IMR-90 (cell line): ENCODE data around the gene CHST14. TPM values are rescaled to one million over a fixed set of nuclear protein-coding genes. Genes with fewer than 3 reads are reported as not detected.

Source experiments
- ATAC-seq: fragments of 200-7000 bp; cut with Tn5 transposase; 2 replicates; pipeline ENCODE4 v1.9.1; 2020; ENCODE audit warnings: low read depth, mild to moderate bottlenecking, moderate library complexity
- BruUV-seq: library from RNA; stranded (reverse); fragments of 400-500 nt; replicated peaks from 2 replicates; lab custom pipeline; 2021; lab: Mats Ljungman, UMichigan
- CTCF ChIA-PET: fragments of 300-600 bp; formaldehyde crosslinking; extraction: SDS; loops from one replicate; lab custom pipeline; 2021; ENCODE audit warnings: antibody characterized with exemption; lab: Yijun Ruan, JAX
- POLR2A ChIA-PET: fragments of 300-600 bp; sonication (Branson Sonifier 250); formaldehyde crosslinking; loops from one replicate; lab custom pipeline; 2022; ENCODE audit warnings: antibody characterized with exemption; ENCODE audit not compliant: unreplicated experiment; lab: Charles Lee
- DNase-seq: peaks from one replicate; pipeline ENCODE4 v3.0.0; 2013
- H2AFZ ChIP-seq: replicated peaks from 2 replicates; pipeline ENCODE3; 2013; ENCODE audit warnings: low read length, mild to moderate bottlenecking; ENCODE audit not compliant: poor library complexity
- H2AK5ac ChIP-seq: 2 replicates; pipeline ENCODE4 v1.6.1; 2013; ENCODE audit warnings: low read depth, low read length, inconsistent platforms
- H2AK9ac ChIP-seq: replicated peaks from 2 replicates; pipeline ENCODE3; 2013; ENCODE audit warnings: mild to moderate bottlenecking, low read depth, low read length, moderate library complexity; ENCODE audit not compliant: poor library complexity
- H2BK120ac ChIP-seq: 2 replicates; pipeline ENCODE4 v1.6.1; 2013; ENCODE audit warnings: low read depth, low read length, inconsistent platforms
- H2BK15ac ChIP-seq: 3 replicates; pipeline ENCODE4 v1.6.1; 2013; ENCODE audit warnings: low read depth, low read length, inconsistent platforms
- H2BK20ac ChIP-seq: 2 replicates; pipeline ENCODE4 v1.6.1; 2013; ENCODE audit warnings: low read depth, mild to moderate bottlenecking, inconsistent platforms, low read length, moderate library complexity
- H2BK5ac ChIP-seq: 2 replicates; pipeline ENCODE4 v1.6.1; 2013; ENCODE audit warnings: mild to moderate bottlenecking, low read depth, low read length, inconsistent platforms; ENCODE audit not compliant: poor library complexity, severe bottlenecking
- H3K14ac ChIP-seq: replicated peaks from 2 replicates; pipeline ENCODE4 v1.6.1; 2013; ENCODE audit warnings: low read depth, low read length, inconsistent platforms
- H3K18ac ChIP-seq: 2 replicates; pipeline ENCODE4 v1.6.1; 2013; ENCODE audit warnings: low read depth, low read length, control low read depth
- H3K23ac ChIP-seq: 2 replicates; pipeline ENCODE4 v1.6.1; 2013; ENCODE audit warnings: low read depth, low read length, inconsistent platforms
- H3K27ac ChIP-seq: 2 replicates; pipeline ENCODE4 v1.5.1; 2013; ENCODE audit warnings: mild to moderate bottlenecking, control low read depth, low read length; ENCODE audit not compliant: insufficient read depth
- H3K27me3 ChIP-seq: 2 replicates; pipeline ENCODE4 v1.6.1; 2013; ENCODE audit warnings: low read length; ENCODE audit not compliant: control insufficient read depth, insufficient read depth
- H3K36me3 ChIP-seq: 2 replicates; pipeline ENCODE4 v1.6.1; 2013; ENCODE audit warnings: low read length, mixed read lengths; ENCODE audit not compliant: control insufficient read depth, insufficient read depth
- H3K4ac ChIP-seq: 2 replicates; pipeline ENCODE4 v1.6.1; 2013; ENCODE audit warnings: low read depth, low read length, inconsistent platforms
- H3K4me1 ChIP-seq: 2 replicates; pipeline ENCODE4 v1.6.1; 2013; ENCODE audit warnings: low read length, mixed read lengths; ENCODE audit not compliant: control insufficient read depth, insufficient read depth
- H3K4me2 ChIP-seq: 2 replicates; pipeline ENCODE4 v1.6.1; 2013; ENCODE audit warnings: low read depth, mild to moderate bottlenecking, control low read depth, low read length, moderate library complexity
- H3K4me3 ChIP-seq: 2 replicates; pipeline ENCODE4 v1.5.1; 2013; ENCODE audit warnings: low read depth, mild to moderate bottlenecking, control low read depth, low read length, moderate library complexity; ENCODE audit not compliant: insufficient read depth
- H3K56ac ChIP-seq: 2 replicates; pipeline ENCODE4 v1.6.1; 2013; ENCODE audit warnings: low read length, inconsistent platforms; ENCODE audit not compliant: insufficient read depth; ENCODE audit errors: extremely low read depth
- H3K79me1 ChIP-seq, 2 experiments: 2 replicates each; pipeline ENCODE4 v1.6.1; 2013; ENCODE audit warnings: low read length in 2 of 2, inconsistent platforms in 1 of 2, low read depth in 1 of 2
- H3K9ac ChIP-seq: 2 replicates; pipeline ENCODE4 v1.6.1; 2013; ENCODE audit warnings: low read depth, low read length, control low read depth
- H3K9me1 ChIP-seq: 2 replicates; pipeline ENCODE4 v1.6.1; 2013; ENCODE audit warnings: low read length, inconsistent platforms; ENCODE audit not compliant: insufficient read depth
- H3K9me3 ChIP-seq: 2 replicates; pipeline ENCODE4 v1.6.1; 2013; ENCODE audit warnings: low read length; ENCODE audit not compliant: control insufficient read depth, insufficient read depth
- H4K20me1 ChIP-seq: 2 replicates; pipeline ENCODE4 v1.6.1; 2013; ENCODE audit warnings: low read length, inconsistent platforms; ENCODE audit not compliant: insufficient read depth
- H4K5ac ChIP-seq: 2 replicates; pipeline ENCODE4 v1.6.1; 2013; ENCODE audit warnings: mild to moderate bottlenecking, low read depth, low read length, control low read depth
- H4K8ac ChIP-seq, 2 experiments: 2 replicates each; pipeline ENCODE4 v1.6.1; 2013; ENCODE audit warnings: low read depth in 2 of 2, low read length in 2 of 2, control low read depth in 1 of 2, inconsistent platforms in 1 of 2
- H4K91ac ChIP-seq: 2 replicates; pipeline ENCODE4 v1.6.1; 2013; ENCODE audit warnings: low read depth, low read length, inconsistent platforms; ENCODE audit not compliant: insufficient read depth
- BHLHE40 ChIP-seq: fragments of 150-350 bp; IDR thresholded peaks from 2 replicates; pipeline ENCODE4 v1.6.1; 2016; ENCODE audit warnings: mild to moderate bottlenecking, low read depth, low read length
- CTCF ChIP-seq: conservative IDR thresholded peaks from 2 replicates; pipeline ENCODE4 v1.5.1; 2012; ENCODE audit warnings: mild to moderate bottlenecking, low read depth, low read length, improper control_type of control experiment
- FOS ChIP-seq: fragments of 150-350 bp; IDR thresholded peaks from 2 replicates; pipeline ENCODE4 v1.6.1; 2016; ENCODE audit warnings: low read depth, low read length
- MAZ ChIP-seq: IDR thresholded peaks from 2 replicates; pipeline ENCODE4 v1.6.1; 2012; ENCODE audit warnings: low read depth, mild to moderate bottlenecking, low read length, improper control_type of control experiment, moderate library complexity, borderline replicate concordance
- NFE2L2 ChIP-seq: fragments of 150-350 bp; IDR thresholded peaks from 2 replicates; pipeline ENCODE4 v1.6.1; 2016; ENCODE audit warnings: low read depth, mild to moderate bottlenecking, low read length
- RCOR1 ChIP-seq: IDR thresholded peaks from 2 replicates; pipeline ENCODE4 v1.6.1; 2012; ENCODE audit warnings: mild to moderate bottlenecking, low read length, improper control_type of control experiment; ENCODE audit not compliant: insufficient replicate concordance
- WGBS, 2 experiments: methylation state at CpG; one replicate each; pipeline versions ENCODE4 v1.1.5 to v1.1.7; 2013; ENCODE audit warnings: missing lambda C conversion rate in 2 of 2; ENCODE audit not compliant: insufficient read length in 1 of 2; ENCODE audit errors: extremely low coverage in 2 of 2; 5-methylcytosine and 5-hydroxymethylcytosine counted together
- dilution Hi-C: fragments of 300-500 bp; cut with HindIII; formaldehyde crosslinking; loops from one replicate; pipeline ENCODE4 v1.14.3; 2018; ENCODE audit warnings: low sequenced_read_pairs; ENCODE audit not compliant: unreplicated experiment
- in situ Hi-C: fragments of 300-500 bp; cut with MboI; formaldehyde crosslinking; loops from 3 replicates; pipeline ENCODE4 v1.14.3; 2019; ENCODE audit warnings: low sequenced_read_pairs, inconsistent platforms, mixed read lengths
- intact Hi-C: fragments of 100-400 bp; cut with micrococcal nuclease; formaldehyde crosslinking; loops from 2 replicates; pipeline ENCODE4 v1.10.0; 2022
- polyA plus RNA-seq, 3 experiments: library from polyadenylated mRNA; depleted of rRNA; stranded (reverse); fragments of >200 nt; gene quantifications; 2 replicates each; pipeline ENCODE4 v1.2.3, GENCODE V29; 2012; ENCODE audit warnings: low replicate concordance in 1 of 3
- total RNA-seq: library from RNA; depleted of rRNA; stranded (reverse); fragments of >200 nt; gene quantifications from 2 replicates; pipeline ENCODE4 v1.2.3, GENCODE V29; 2012

CHST14 gene
- total and polyA plus RNA-seq, 2 of the 4 experiments (the other 2 are of a cell fraction): 3.8 to 19.5 TPM

- H3K56ac ChIP-seq: no peak overlapping the region
- H3K36me3 ChIP-seq: no peaks in the 10 kb centered on the region
- no peak overlapping the region for H4K5ac ChIP-seq
- H3K18ac ChIP-seq: no peak overlapping the region
- H4K20me1 ChIP-seq: no peaks in the 10 kb centered on the region
- intact Hi-C loops: loop anchor here (5.0 kb wide), 1 partner anchor 71 kb away; the partner anchor contains the start of gene BAHD1
- peak overlapping the region; percentile 21 for H2AFZ ChIP-seq
- ChIA-PET POLR2A (no interaction called here), CTCF (no interaction called here)
- no peak for TF ChIP-seq MAZ
- no peak for TF ChIP-seq NFE2L2
- no peak for TF ChIP-seq FOS
- TF ChIP-seq BHLHE40: no peak
- no peak for TF ChIP-seq CTCF
- TF ChIP-seq RCOR1: no peak
- H3K9ac ChIP-seq: no peak overlapping the region
- ATAC-seq: no peak
- no peak for DNase-seq
- no peak overlapping the region for H4K8ac ChIP-seq
- 83% methylated on average over 1 of the region's 5 CpGs; no CpG with 5 or more reads in 1 of the 2 experiments for WGBS, 2 experiments
- no peak overlapping the region for H3K14ac ChIP-seq
- no peak overlapping the region; the same call in 1 of the 2 replicates for H3K23ac ChIP-seq
- H3K27ac ChIP-seq: no peak overlapping the region
- no TSS peak for BruUV-seq
- H3K4ac ChIP-seq: no peak overlapping the region
- H3K27me3 ChIP-seq: peaks cover 36% of the 10 kb centered on the region
- no peak overlapping the region for H2AK9ac ChIP-seq
- no peaks in the 10 kb centered on the region for H3K9me1 ChIP-seq
- H3K4me3 ChIP-seq: no peak overlapping the region
- no peak overlapping the region for H2BK5ac ChIP-seq
- no peak overlapping the region; the same call in 1 of the 2 replicates for H2AK5ac ChIP-seq
- H3K79me1 ChIP-seq: no peaks in the 10 kb centered on the region
- H3K4me2 ChIP-seq: no peak overlapping the region
- dilution Hi-C loops: no loop called here
- no peaks in the 10 kb centered on the region for H3K9me3 ChIP-seq
- no peak overlapping the region for H4K91ac ChIP-seq
- no peak overlapping the region for H2BK20ac ChIP-seq
- no peak overlapping the region for H2BK15ac ChIP-seq
- in situ Hi-C loops: no loop called here
- no peak overlapping the region for H2BK120ac ChIP-seq
- peaks cover 4% of the 10 kb centered on the region; the same call in 1 of the 2 replicates for H3K4me1 ChIP-seq
These were observed 42.8 kb downstream of the CHST14 start for GRCh38 chr15:40513609-40514008.
